GM10248 (cell line): ENCODE data around the gene TMC1.

Experiments used
- CTCF ChIA-PET: fragments of 300-600 bp; sonication (Branson Sonifier 250); formaldehyde crosslinking; extraction: SDS; loops from one replicate; lab custom pipeline; 2021; ENCODE audit warnings: antibody characterized with exemption; lab: Yijun Ruan, JAX
- POLR2A ChIA-PET: fragments of 350-650 bp; sonication (Branson Sonifier 250); formaldehyde crosslinking; extraction: SDS; loops from one replicate; lab custom pipeline; 2020; ENCODE audit warnings: antibody characterized with exemption; lab: Yijun Ruan, JAX
- DNase-seq: peaks from one replicate; pipeline ENCODE4 v3.0.0; 2012; ENCODE audit errors: extremely low spot score
- CTCF ChIP-seq: IDR thresholded peaks from 2 replicates; pipeline ENCODE4 v1.5.1; 2012; ENCODE audit warnings: mild to moderate bottlenecking, low read depth; ENCODE audit errors: extremely low read depth, missing control alignments, control extremely low read depth

Gene TMC1

GRCh38 chr9:72661401-72662135, 140.2 kb downstream of the TMC1 start:
- POLR2A ChIA-PET, result no interaction called here
- no peak for TF ChIP-seq CTCF
- CTCF ChIA-PET, result interaction anchor here (0.8 to 1.0 kb wide), 2 partner anchors 40 to 380 kb away, joined by 3 read pairs; no protein-coding TSS in a partner anchor
- no peak for DNase-seq

GRCh38 chr9:72665421-72665820, 144.0 kb downstream of the TMC1 start:
- no peak for DNase-seq
- no peak for TF ChIP-seq CTCF
- ChIA-PET CTCF (interaction anchor here (1.0 to 1.4 kb wide), 3 partner anchors 8 to 55 kb away, joined by 3 read pairs; no protein-coding TSS in a partner anchor), POLR2A (no interaction called here)

- TF ChIP-seq CTCF, result no peak
- ChIA-PET CTCF (no interaction called here), POLR2A (no interaction called here)
- no peak for DNase-seq
Observed at GRCh38 chr9:72667181-72667580, 145.8 kb downstream of the TMC1 start.

- CTCF ChIA-PET, result interaction anchor here (1.2 to 1.5 kb wide), 3 partner anchors 11 to 394 kb away, joined by 3 to 5 read pairs (median 4); no protein-coding TSS in a partner anchor
- POLR2A ChIA-PET, result no interaction called here
- no peak for DNase-seq
- TF ChIP-seq CTCF, result no peak
Observed at GRCh38 chr9:72674961-72675360, 153.6 kb downstream of the TMC1 start.

- DNase-seq, result no peak
- TF ChIP-seq CTCF, result no peak
- CTCF ChIA-PET, result interaction anchor here (1.3 to 1.5 kb wide), 2 partner anchors 10 to 12 kb away, joined by 3 to 4 read pairs; no protein-coding TSS in a partner anchor
- POLR2A ChIA-PET, result no interaction called here
Observed at GRCh38 chr9:72675586-72675985, 154.2 kb downstream of the TMC1 start.

GRCh38 chr9:72680593-72681282, 159.3 kb downstream of the TMC1 start:
- no peak for TF ChIP-seq CTCF
- CTCF ChIA-PET, result no interaction called here
- no peak for DNase-seq
- POLR2A ChIA-PET, result no interaction called here
